HG02943 (cell line): ENCODE data around the gene STPG4.

Experiments used
- ATAC-seq: cut with Tn5 transposase; IDR thresholded peaks from one replicate; pipeline ENCODE4 v1.9.1; 2021; ENCODE audit warnings: mild to moderate bottlenecking, low read depth, moderate library complexity; ENCODE audit not compliant: unreplicated experiment

STPG4 gene

GRCh38 chr2:47093626-47094025 lies 61.5 kb downstream of the STPG4 start:
- no peak for ATAC-seq

GRCh38 chr2:47092465-47092864 lies 62.6 kb downstream of the STPG4 start:
- ATAC-seq, result no peak

- ATAC-seq, result no peak
Observed at GRCh38 chr2:47091118-47091517, 64.0 kb downstream of the STPG4 start.

DNA sequence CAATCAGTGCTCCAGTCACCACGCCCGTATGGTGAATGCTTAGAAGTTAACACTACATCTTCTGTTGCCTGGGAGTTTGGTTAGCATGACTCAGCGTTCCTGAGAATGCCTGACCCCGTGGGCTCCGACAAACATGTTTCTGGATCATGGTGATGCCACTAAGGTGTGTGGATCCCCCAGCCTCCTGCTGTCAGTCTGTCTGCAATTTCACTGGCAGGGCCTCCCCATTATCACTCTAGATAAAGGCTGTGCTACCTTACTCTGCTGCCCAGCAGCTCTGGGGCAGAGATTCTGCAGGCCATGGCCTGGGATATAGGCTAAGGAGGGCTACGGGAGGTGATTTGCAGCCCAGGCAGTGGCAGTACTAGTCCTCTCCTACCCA lies 66.0 kb downstream of the STPG4 start:
- no peak for ATAC-seq

- no peak for ATAC-seq
Observed at GRCh38 chr2:47088371-47089082, 66.6 kb downstream of the STPG4 start.

- no peak for ATAC-seq
Observed at GRCh38 chr2:47087051-47087450, 68.1 kb downstream of the STPG4 start.

DNA sequence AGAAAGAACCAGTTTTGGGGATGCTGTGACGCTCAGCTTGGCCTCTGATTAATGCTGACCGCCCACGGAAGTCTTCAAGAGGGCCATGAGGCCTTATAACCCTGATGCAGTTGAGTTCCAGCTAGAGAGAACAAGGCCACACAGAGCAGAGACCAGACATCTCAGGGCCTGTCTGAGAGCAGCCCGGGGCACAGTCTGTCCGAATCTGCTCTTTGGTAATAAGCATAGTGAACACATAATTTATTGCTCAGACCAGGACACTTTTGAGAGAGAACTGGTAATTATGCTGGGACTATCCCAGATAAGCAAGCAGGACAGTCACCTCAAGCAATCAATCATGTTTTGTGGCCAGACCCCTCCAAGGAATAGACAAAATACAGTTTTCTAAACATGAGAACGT lies 68.5 kb downstream of the STPG4 start:
- no peak for ATAC-seq

DNA sequence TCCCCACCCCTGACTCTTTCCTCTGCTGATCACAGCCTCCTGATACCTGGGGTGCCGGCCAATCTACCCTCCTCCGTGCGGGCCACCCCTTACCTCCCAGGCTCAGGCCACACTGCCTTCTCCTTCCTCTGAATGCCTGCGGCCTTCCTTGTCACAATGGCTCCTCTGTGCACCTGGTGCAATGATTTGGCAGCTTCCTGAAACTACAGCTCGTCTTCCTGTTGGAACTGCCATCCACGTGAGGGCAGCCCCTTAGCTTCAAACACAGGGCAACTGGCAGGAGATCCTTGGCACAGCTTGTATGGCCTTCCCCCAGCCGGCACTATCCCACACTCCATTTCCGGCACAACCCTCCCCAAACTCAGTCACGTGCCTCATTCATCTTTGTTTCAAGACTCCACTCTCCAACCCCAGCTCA lies 69.0 kb downstream of the STPG4 start:
- no peak for ATAC-seq

GRCh38 chr2:47083886-47084687 lies 71.0 kb downstream of the STPG4 start:
- no peak for ATAC-seq

DNA sequence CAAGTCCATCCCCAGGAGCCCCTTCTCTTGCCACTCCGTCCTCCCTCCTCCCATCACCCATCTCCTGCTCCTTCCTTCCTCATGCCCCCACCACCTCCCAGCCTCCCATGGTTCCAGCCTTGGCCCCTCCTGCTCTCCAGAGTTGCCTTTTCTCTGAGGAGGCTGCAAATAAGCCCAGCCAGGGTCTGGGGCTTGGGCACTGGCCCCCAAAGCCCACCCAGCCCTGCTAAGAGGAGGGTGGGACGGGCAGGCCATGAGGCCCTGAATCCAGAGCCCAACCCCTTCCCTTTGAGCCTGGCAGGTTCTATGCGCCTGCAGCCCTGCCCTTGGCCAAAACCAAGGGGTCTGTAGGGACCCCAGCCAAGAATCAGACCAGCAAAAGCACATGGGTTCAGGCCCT lies 71.6 kb downstream of the STPG4 start:
- no peak for ATAC-seq

DNA sequence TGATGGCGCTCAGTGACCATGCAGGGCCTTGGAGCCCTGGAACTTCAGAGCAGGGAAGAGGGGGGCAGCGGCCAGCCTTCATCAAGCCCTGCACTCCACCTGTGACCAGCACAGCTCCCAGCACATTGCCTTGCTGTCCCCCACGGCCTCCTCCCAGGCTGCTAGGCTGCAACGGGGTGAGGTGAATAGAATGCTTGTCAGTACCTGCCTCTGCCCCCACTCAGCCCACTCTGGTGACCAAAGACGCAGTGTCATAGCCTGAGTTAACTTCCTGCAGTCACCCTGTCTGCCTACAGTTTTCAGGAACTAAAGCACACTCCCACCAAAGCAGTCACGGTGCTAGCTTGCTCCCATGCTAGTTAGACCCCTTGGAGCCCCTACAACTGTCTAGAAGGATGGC lies 72.1 kb downstream of the STPG4 start:
- no peak for ATAC-seq

DNA sequence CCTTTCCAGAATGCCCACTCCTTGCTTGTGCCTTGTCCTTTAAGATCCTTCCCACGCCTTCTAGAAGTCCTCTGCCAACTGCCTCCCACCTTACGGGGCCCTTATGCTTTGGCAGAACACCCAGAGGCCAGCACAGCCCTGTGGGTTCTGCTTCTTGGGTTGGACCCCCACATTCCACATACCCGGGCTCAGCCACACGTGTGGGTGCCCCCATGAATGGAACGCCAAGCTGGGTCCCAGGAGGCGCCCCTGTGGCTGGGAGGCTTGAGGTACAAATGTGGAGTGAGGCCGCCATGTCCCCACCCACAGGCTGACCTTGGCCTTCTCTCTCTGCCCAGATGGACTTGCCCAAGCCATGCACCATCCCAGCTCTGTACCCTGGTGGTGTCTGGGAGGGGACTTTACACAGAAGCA lies 74.2 kb downstream of the STPG4 start:
- ATAC-seq, result no peak

DNA sequence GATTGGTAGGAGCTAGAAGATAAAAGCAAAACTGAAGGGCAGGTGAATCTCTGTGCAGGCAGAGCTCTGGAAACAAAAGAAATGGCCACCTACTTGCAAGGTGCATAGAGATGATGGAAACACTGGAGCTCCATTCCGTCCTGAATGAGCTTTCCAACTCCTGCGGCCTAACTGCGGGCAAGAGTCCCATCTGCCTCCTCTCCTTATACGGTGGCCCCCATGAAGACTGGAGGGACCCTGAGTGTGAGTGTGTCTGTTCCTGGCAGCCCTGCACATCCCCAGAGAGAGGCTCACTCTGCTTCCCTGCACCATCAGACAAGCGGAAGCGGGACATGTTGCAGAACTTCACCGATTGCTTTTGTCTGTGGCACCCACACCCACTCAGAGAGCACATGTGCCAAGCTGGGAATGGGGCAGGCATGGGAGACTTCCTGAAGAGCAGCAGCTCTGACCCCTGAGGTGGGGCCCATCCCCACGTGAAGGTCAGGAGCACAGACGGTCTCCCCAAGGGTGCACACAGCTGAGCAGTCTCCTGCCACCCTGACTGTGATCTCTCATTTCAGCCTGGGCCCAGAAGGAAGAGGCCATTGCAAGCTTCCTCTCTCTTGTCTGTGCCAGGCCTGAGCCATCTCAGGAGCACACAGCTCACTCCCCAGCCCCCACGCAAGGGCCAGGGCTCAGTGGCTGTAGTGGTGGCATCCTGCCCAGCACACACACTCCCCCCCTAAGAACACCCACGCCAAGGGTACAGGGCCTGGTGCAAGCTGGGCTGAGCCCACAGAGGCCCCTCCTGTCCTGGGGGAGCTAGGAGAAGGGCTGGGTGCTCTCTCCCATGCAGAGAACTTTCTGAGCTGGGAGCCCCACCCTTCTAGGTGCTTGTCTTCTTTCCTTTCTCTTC lies 75.3 kb downstream of the STPG4 start:
- ATAC-seq, result no peak

- no peak for ATAC-seq
Observed at GRCh38 chr2:47078541-47079482, 76.3 kb downstream of the STPG4 start.

DNA sequence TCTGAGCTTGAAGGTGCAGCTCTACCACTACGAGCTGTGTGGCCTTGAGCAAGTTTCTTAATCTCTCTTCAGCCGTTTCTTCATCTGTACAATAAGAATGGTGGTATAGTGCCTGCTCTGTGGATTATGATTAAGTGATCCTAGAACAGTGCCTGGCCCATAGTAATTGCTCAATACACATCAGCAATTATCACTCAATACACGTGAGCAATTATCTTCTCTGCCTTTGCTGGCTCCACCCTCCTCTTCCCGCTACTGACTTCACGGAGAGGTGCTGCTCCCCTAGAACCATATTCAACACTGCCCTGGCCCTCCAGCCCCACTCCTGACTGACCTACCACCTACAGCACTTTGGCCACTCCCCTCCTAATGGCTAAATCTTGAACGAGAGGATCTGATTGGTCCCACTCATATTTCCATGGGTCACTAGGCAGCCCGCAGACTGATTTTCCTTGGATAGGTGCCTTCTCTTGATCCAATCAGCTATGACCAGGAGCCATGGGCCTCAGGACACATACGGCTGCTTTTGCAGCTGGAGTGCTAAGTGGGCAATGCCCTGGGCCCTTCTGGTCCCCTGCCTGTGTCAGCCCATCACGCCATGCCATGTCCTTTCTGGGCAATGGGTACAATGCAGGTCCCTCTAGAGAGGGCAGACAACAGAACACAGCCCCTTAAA lies 77.5 kb downstream of the STPG4 start:
- no peak for ATAC-seq

DNA sequence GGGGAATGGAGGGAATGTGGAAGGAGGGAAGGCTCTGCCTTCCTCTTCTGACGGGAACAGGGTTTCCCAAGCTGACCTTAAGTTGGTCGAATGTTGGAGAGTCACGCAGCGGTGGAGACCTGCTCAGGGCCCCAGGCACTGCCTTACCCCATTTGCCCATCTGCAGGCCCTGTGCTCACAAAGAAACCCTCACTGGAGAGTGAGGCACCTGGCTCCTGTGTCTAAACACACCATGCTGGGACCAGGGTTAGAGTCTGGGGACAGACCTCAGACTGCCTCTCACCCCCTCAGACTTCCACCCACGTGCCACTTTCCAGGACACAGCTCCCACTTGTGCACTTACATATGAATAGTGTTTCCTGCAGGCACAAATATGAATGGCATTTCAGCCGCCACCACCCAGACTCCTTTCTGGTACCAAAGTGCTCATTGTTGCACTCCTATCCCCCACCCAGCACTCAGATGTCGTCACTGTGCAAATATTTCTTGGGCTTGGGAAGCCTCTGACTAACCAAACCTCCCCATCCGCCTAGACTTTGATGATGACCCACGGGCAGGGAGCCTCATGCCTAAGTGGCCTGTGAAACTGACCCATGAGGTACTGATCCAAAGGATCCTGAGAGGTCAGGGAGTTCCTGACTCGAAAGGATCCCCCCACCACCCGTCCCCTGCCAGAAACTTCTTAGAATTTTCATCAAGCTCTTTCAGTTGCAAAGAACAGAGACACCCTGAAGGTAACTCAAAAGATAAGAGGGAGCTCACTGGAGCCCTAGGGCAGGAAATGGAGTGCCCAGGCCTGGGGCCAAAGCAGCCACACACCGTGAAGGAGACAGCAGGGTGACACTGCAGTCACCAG lies 78.3 kb downstream of the STPG4 start:
- no peak for ATAC-seq

GRCh38 chr2:47076126-47076506 lies 79.0 kb downstream of the STPG4 start:
- ATAC-seq, result no peak

GRCh38 chr2:47075361-47076125 lies 79.6 kb downstream of the STPG4 start:
- ATAC-seq, result no peak
